Right cardiac atrium (tissue), 5 donors: ENCODE results near the gene SYT1. TPM values are rescaled to one million over a fixed set of nuclear protein-coding genes. Genes with fewer than 3 reads are reported as not detected.

ENCODE experiments used
- ATAC-seq, 2 donors: fragments of 200-7000 bp; cut with Tn5 transposase; one replicate each; pipeline versions ENCODE4 v1.8.0 to v1.9.1; 2020; ENCODE audit warnings: moderate library complexity in 2 of 2, mild to moderate bottlenecking in 1 of 2
- DNase-seq, 3 donors: peaks; one replicate each; pipeline ENCODE4 v3.0.0-alpha.2; 2020
- H3K27ac ChIP-seq: one replicate; pipeline ENCODE4 v1.5.1; 2013; ENCODE audit warnings: mild to moderate bottlenecking, low read length, control low read depth, moderate library complexity
- H3K27me3 ChIP-seq: one replicate; pipeline ENCODE4 v1.6.1; 2013; ENCODE audit not compliant: control insufficient read depth, insufficient read depth
- H3K4me1 ChIP-seq: one replicate; pipeline ENCODE4 v1.6.1; 2013; ENCODE audit warnings: low read length; ENCODE audit not compliant: control insufficient read depth, insufficient read depth
- H3K4me3 ChIP-seq: one replicate; pipeline ENCODE4 v1.5.1; 2013; ENCODE audit warnings: low read length, control low read depth
- H3K9me3 ChIP-seq: one replicate; pipeline ENCODE4 v1.6.1; 2013; ENCODE audit warnings: low read length; ENCODE audit not compliant: control insufficient read depth
- WGBS: extraction: QIAGEN DNeasy Blood & Tissue Kit; methylation state at CpG from one replicate; pipeline ENCODE4 v1.1.7; 2013; 5-methylcytosine and 5-hydroxymethylcytosine counted together
- intact Hi-C, 4 donors: fragments of 100-400 bp; cut with DNase I; formaldehyde crosslinking; loops; one replicate each; pipeline versions ENCODE4 v1.11.0 to v1.14.0; 2022 to 2023
- polyA plus RNA-seq: library from polyadenylated mRNA; stranded (reverse); fragments of 200-250 nt; gene quantifications from one replicate; pipeline ENCODE4 v1.2.3, GENCODE V29; 2013
- total RNA-seq, 4 donors: library from RNA; stranded (reverse); fragmentation: NEBNext Ultra II Directional; extraction: Animal tissue kit (Norgen Biotek cat#: 25700); gene quantifications; one replicate each; pipeline ENCODE4 v1.2.1, GENCODE V29; 2021
- donor health status: healthy with polysubstance abuse.
- donor health status: DM: no; HTN: yes; CAD: no.
- donor health status: DM: no; HTN: no; CAD: no.
- donor health status: DM: no; HTN: yes; CAD: no; lungs with severe emphysema.
- donor health status: DM: yes; HTN: yes; CAD: no.

Gene SYT1
- total and polyA plus RNA-seq, 5 donors, result 0.20 to 0.53 (median 0.27) TPM; not detected in 1

GRCh38 chr12:78968226-78968625 is 103.7 kb downstream of the SYT1 start:
- no peaks in the 10 kb centered on the region for H3K27me3 ChIP-seq
- no peaks in the 10 kb centered on the region for H3K9me3 ChIP-seq
- no peak overlapping the region for H3K4me3 ChIP-seq
- WGBS, result 86% methylated on average over 1 of the region's 1 CpG
- ATAC-seq (no peak), DNase-seq (no peak)
- H3K4me1 ChIP-seq, result no peaks in the 10 kb centered on the region
- H3K27ac ChIP-seq, result no peak overlapping the region
- intact Hi-C loops, result no loop called here

GRCh38 chr12:78970041-78970440 is 105.5 kb downstream of the SYT1 start:
- Histone ChIP-seq H3K4me1 (no peaks in the 10 kb centered on the region), H3K9me3 (no peaks in the 10 kb centered on the region), H3K27ac (no peak overlapping the region), H3K27me3 (no peaks in the 10 kb centered on the region), H3K4me3 (no peak overlapping the region)
- DNase-seq (no peak), ATAC-seq (no peak)
- intact Hi-C loops, result no loop called here

- 62% methylated on average over 3 of the region's 3 CpGs for WGBS
- DNase-seq (no peak), ATAC-seq (peak; percentile 59 to 71)
- Histone ChIP-seq H3K9me3 (no peaks in the 10 kb centered on the region), H3K27ac (no peak overlapping the region), H3K4me3 (no peak overlapping the region), H3K27me3 (no peaks in the 10 kb centered on the region), H3K4me1 (no peaks in the 10 kb centered on the region)
- intact Hi-C loops, result no loop called here
Measured at GRCh38 chr12:78977304-78977867, 112.8 kb downstream of the SYT1 start.

DNA sequence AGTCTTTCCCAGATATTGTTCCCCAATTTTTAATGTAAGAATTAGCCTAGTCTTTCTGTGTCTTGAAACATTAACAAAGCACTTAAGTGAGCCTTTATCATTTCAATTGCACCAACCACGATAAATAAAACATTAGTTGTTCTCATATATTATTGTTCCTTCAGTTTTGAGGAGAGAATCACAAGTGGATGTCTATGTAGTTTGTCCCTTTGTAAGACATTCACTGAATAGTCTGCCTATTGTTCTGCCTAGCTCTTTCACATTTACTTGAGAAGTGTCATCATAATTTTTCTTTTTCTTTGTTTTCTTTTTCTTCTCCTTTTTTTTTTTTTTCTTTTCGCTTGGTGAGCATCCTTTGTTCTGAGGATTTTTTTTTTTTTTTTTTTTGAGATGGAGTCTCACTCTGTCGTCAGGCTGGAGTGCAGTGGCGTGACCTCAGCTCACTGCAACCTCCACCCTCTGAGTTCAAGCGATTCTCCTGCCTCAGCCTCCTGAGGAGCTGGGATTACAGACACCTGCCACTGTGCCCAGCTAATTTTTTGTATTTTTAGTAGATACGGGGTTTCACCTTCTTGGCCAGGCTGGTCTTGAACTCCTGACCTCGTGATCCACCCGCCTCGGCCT is 129.7 kb downstream of the SYT1 start:
- H3K4me3 ChIP-seq, result no peak overlapping the region
- H3K4me1 ChIP-seq, result no peaks in the 10 kb centered on the region
- WGBS, result 89% methylated on average over 9 of the region's 9 CpGs
- DNase-seq (no peak), ATAC-seq (no peak)
- no peaks in the 10 kb centered on the region for H3K9me3 ChIP-seq
- H3K27ac ChIP-seq, result no peak overlapping the region
- intact Hi-C loops, result no loop called here
- H3K27me3 ChIP-seq, result no peaks in the 10 kb centered on the region

DNA sequence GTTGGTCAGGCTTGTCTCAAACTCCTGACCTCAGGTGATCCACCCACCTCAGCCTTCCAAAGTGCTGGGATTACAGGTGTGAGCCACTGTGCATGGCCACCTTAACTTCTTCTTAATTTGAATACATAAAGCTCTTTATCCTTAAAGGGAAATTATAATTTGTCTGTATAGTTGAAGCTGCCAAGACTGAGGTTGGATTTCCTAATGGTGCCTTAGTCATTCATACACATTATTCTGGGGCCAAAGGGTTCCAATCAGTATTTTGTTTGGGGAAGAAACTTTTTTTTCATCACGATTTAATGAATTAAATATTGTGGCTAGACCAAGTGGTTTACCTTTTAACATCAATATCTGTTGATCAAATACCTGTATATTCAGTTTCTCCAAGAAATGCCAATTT is 135.9 kb downstream of the SYT1 start:
- WGBS, result 71% methylated on average over 1 of the region's 1 CpG
- no peak for ATAC-seq
- DNase-seq, result no peak
- no peak overlapping the region for H3K4me3 ChIP-seq
- H3K27ac ChIP-seq, result no peak overlapping the region
- H3K9me3 ChIP-seq, result no peaks in the 10 kb centered on the region
- intact Hi-C loops, result no loop called here
- no peaks in the 10 kb centered on the region for H3K4me1 ChIP-seq
- H3K27me3 ChIP-seq, result no peaks in the 10 kb centered on the region

DNA sequence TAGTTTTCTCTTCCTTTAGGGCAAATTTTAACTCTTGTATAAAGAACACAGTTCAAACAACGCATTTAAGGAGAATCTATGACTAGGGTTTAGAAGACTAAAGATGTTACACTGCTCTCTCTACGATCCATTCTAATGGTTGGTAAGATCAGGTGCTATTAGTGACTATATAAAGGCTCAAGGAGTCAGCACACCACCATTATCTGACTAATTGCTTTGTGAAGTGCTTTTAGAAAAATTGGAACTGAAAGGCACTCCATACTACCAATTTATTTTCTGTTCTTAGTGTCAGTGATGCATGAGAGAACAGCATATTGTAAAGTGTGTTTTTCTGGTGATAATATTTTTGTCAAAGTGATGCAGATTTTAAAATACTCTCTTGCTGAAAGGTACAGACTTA is 136.8 kb downstream of the SYT1 start:
- ATAC-seq (no peak), DNase-seq (no peak)
- Histone ChIP-seq H3K4me3 (no peak overlapping the region), H3K9me3 (no peaks in the 10 kb centered on the region), H3K27me3 (no peaks in the 10 kb centered on the region), H3K27ac (no peak overlapping the region), H3K4me1 (no peaks in the 10 kb centered on the region)
- intact Hi-C loops, result no loop called here
- WGBS, result 78% methylated on average over 2 of the region's 2 CpGs

GRCh38 chr12:79006306-79006705 is 141.7 kb downstream of the SYT1 start:
- no peak for ATAC-seq

GRCh38 chr12:79008591-79008990 is 144.0 kb downstream of the SYT1 start:
- Histone ChIP-seq H3K4me3 (no peak overlapping the region), H3K4me1 (no peaks in the 10 kb centered on the region), H3K27ac (no peak overlapping the region), H3K9me3 (no peaks in the 10 kb centered on the region), H3K27me3 (no peaks in the 10 kb centered on the region)
- ATAC-seq (no peak), DNase-seq (no peak)
- intact Hi-C loops, result no loop called here
- WGBS, result 86% methylated on average over 2 of the region's 2 CpGs

More at GRCh38 chr12:79006306-79006705, 141.7 kb downstream of the SYT1 start:
- no peaks in the 10 kb centered on the region for H3K27me3 ChIP-seq
- no peaks in the 10 kb centered on the region for H3K4me1 ChIP-seq
- no peak overlapping the region for H3K4me3 ChIP-seq
- H3K27ac ChIP-seq, result no peak overlapping the region
- WGBS, result 52% methylated on average over 1 of the region's 1 CpG
- no peak for DNase-seq
- H3K9me3 ChIP-seq, result no peaks in the 10 kb centered on the region
- intact Hi-C loops, result no loop called here

DNA sequence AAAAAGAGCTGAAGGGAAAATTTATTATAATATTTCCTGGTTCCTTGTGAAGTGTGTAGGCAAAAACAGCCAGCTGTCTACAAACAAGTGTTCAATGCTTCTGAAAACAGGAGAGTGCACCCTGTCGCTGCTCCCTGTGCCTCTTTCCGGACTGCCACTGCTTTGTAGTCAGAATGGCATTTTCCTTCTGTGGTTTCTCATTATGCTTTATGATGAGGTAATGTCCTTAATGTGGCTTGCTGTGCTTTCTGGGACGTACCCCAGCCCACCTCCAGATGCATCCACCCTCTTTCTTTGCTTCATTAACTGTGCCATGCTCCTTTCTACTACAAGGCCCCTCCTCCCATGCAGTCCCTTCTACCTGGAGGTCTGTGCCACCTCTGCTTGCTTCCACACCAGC is 148.1 kb downstream of the SYT1 start:
- H3K9me3 ChIP-seq, result no peaks in the 10 kb centered on the region
- H3K4me1 ChIP-seq, result no peaks in the 10 kb centered on the region
- intact Hi-C loops, result no loop called here
- no peak overlapping the region for H3K27ac ChIP-seq
- no peak overlapping the region for H3K4me3 ChIP-seq
- no peaks in the 10 kb centered on the region for H3K27me3 ChIP-seq
- WGBS, result 75% methylated on average over 3 of the region's 3 CpGs
- ATAC-seq (no peak), DNase-seq (no peak)

DNA sequence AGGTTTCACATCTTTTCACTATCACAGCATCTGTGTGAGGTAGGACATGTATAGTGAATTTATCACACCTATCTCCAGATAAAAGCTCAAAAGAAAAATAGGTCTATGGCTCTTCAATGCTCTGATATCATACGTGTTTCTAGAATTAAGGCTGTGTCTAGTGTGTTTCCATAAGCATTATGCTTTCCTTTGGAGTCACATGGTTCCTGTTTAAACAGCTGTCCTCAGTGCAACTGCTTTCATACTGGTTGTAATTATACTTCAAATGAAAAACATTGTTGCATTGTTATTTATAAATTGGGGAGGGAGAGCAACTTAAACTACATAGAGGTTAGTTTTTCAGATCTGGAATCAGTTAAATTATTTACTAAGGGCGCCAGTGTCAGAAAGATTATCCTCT is 151.6 kb downstream of the SYT1 start:
- no peak overlapping the region for H3K27ac ChIP-seq
- 53% methylated on average over 2 of the region's 2 CpGs for WGBS

GRCh38 chr12:79019672-79020071 is 155.1 kb downstream of the SYT1 start:
- DNase-seq, result no peak
- Histone ChIP-seq H3K4me3 (no peak overlapping the region), H3K4me1 (no peaks in the 10 kb centered on the region), H3K9me3 (no peaks in the 10 kb centered on the region), H3K27ac (no peak overlapping the region), H3K27me3 (no peaks in the 10 kb centered on the region)
- intact Hi-C loops, result no loop called here
- no peak for ATAC-seq
- WGBS, result 33% methylated on average over 1 of the region's 1 CpG

More for the DNA sequence above, 151.6 kb downstream of the SYT1 start:
- H3K4me1 ChIP-seq, result no peaks in the 10 kb centered on the region
- intact Hi-C loops, result no loop called here
- H3K9me3 ChIP-seq, result no peaks in the 10 kb centered on the region
- ATAC-seq (no peak), DNase-seq (no peak)
- no peak overlapping the region for H3K4me3 ChIP-seq
- H3K27me3 ChIP-seq, result no peaks in the 10 kb centered on the region

DNA sequence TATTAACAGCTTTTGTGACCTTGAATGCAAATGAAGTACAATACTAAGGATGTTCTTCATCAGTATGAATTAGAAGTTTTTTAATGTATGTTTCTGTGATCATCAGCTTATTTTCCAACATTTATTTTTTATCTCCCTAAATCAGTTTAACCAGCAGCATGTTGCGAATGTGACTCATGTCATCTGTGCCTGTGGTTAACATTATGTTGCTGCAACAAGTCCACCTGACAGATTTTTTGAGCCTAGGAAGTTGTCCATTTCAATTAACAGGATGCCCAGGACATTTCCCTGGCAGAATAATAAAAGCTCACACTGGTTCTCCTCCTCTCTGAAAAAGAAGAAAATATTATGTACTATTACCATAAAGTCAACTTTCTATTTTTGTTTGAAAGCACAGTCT is 155.5 kb downstream of the SYT1 start:
- no peak overlapping the region for H3K4me3 ChIP-seq
- H3K9me3 ChIP-seq, result no peaks in the 10 kb centered on the region
- no peaks in the 10 kb centered on the region for H3K4me1 ChIP-seq
- ATAC-seq (no peak), DNase-seq (no peak)
- no peak overlapping the region for H3K27ac ChIP-seq
- no peaks in the 10 kb centered on the region for H3K27me3 ChIP-seq
- 77% methylated on average over 1 of the region's 1 CpG for WGBS
- intact Hi-C loops, result no loop called here
